Putamen (tissue), 1 donor: ENCODE results near the gene KDM4B.

Source experiments
- DNase-seq: peaks from one replicate; pipeline ENCODE4 v3.0.0-alpha.2; 2016; ENCODE audit warnings: low spot score

KDM4B gene

DNA sequence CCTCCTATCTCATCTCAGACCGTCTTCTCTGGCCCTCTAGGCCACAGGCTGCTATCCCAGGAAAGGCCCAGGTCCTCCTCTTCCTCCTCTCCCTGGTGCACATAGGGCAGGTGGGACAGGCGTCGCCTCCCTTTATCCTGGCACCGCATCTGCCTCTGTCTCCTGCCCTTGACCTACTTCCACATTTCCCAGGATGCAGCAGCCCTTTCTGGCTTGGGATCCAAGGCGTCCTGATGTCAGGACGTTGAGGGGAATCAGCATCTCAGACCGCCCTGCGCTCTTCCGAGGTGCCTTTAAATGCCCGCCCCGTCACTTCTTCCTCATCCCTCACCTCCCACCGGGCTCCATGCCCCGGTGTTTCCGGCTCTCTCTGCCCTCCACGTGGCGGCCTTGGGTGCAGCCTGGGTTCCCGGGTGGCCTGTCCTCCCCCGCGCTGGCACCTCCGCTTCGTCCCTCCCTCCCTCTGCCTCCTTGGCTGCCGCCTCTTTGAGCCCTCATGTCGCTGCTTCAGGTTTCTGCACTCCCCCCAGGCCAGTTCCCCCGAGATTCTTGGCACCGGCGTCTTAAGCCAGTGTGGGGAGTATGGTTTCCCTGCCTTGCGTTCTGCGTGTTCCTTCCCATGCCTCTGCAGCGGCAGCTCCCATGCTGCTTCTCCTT is 66.3 kb downstream of the KDM4B start:
- DNase-seq, result no peak

DNA sequence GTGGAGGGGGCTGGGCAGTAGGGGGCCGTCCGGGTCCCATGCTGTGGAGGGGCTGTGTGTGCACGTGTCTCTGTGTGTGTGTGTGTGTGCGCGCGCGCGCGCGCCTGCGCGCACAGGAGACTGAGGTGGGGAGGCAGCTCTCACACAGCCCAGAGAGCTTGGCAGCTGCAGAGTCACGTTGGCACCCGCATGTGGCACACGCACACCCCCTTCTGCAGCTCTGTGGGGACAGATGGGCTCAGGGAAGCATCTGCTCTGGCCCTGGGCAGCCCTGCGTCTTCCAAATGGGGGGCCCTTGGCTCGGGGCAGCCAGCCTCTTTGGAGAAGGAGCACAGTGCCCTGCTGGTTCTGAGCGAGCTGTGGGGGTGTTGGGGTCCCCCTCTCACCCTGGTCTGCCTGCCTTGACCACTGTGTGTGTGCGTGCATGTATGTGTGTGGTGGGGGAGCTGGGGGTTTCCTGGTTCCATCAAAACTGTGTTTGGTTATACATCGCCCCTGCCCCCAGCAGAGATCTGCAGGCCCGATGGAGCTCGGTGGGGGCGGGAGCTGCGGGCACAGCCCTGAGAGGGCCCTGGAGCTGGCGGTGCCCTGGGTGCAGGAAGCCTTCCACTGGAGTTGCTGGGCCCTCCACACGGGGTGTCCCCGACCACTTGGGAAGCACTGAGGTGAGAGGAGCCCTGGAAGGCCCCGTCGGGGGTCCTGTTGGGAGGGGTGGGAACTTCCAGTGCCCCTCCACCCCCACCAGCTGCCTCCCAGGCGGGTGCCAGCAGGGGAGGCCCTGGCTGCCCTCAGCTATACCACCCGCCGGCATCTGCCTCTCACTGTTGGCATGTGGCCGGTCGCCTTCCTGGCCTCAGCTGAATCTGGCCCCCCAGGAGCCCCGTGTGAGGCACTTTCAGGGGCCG is 67.1 kb downstream of the KDM4B start:
- peak; percentile 79 for DNase-seq

GRCh38 chr19:5036698-5037563 is 68.0 kb downstream of the KDM4B start:
- peak; percentile 55 for DNase-seq

- no peak for DNase-seq
Measured at GRCh38 chr19:5037936-5038335, 69.0 kb downstream of the KDM4B start.

DNA sequence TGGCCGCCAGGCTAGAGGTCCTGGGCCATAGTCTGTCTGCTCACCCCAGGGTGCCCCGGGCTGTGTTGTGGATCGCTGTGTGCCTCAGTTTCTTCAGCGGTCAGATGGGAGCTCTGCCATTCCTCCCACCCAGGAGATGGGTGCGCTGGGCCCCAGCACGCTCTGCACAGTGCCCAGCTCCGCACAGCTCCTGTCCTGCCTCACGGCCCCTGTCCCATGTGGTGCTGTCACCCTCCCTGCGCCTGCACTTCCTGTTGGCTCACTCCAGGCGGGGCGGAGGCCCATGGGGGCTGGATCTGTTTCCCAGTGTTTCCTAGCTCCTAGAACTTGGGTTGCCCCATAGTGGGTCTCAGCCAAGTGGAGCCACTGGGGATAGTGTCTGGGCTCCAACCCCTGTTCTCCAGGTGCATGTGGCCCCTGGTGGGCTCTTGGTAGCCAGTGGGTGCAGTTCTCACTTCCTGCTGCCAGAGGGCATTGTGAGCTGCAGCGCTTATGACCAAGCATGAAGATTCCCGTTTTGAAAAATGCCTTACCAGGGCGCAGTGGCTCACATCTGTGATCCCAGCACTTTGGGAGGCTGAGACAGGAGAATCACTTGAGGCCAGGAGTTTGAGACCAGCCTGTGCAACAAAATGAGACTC is 69.8 kb downstream of the KDM4B start:
- DNase-seq, result no peak

- DNase-seq, result no peak
Measured at GRCh38 chr19:5039642-5040543, 71.0 kb downstream of the KDM4B start.

DNA sequence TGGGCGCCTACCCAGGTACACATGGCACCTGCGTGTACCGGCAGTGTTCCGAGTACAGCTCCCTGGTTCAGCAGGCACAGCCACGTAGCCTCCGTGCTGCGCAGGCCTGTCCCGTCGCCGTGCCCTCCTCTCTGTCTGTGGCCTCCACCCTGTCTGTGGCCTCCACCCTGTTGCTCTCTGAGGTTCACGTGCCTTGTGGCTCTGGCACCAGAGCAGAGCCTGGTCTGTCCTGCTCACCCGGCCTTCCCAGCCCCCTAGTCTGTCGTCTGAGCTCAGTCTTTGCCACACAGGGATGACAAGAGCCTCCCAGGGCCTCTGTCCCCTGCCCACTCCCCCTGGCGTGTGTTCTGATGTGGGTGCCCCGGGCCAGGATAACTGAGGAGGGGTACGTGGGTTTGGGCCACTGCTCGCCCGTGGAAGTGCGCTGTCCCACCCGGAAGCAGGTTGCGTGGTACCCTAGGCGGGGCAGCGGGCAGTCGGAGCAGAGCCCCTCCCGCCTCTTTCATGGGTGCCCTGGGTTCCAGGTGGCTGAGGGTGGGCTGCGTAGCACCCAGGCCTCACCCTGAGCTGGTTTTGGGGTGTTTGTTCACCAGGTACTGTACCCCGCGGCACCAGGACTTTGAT is 71.7 kb downstream of the KDM4B start:
- DNase-seq, result no peak

GRCh38 chr19:5041168-5041912 is 72.4 kb downstream of the KDM4B start:
- no peak for DNase-seq

DNA sequence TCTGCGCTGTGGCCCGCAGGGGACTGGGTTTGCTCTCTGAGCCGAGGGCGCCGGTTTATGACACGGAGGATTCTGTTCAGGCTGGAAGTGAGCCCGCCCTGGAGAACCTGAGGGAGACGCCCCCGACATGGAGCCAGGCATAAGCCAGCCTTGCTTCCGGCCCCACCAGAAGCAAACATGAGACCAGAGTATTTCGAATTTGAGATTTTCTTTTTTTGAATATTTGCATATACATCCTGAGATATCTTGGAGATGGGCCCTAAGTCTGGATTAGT is 72.9 kb downstream of the KDM4B start:
- no peak for DNase-seq

- DNase-seq, result no peak
Measured at GRCh38 chr19:5042556-5042955, 73.6 kb downstream of the KDM4B start.

GRCh38 chr19:5045029-5045428 is 76.1 kb downstream of the KDM4B start:
- no peak for DNase-seq

GRCh38 chr19:5045956-5046338 is 77.0 kb downstream of the KDM4B start:
- DNase-seq, result no peak

DNA sequence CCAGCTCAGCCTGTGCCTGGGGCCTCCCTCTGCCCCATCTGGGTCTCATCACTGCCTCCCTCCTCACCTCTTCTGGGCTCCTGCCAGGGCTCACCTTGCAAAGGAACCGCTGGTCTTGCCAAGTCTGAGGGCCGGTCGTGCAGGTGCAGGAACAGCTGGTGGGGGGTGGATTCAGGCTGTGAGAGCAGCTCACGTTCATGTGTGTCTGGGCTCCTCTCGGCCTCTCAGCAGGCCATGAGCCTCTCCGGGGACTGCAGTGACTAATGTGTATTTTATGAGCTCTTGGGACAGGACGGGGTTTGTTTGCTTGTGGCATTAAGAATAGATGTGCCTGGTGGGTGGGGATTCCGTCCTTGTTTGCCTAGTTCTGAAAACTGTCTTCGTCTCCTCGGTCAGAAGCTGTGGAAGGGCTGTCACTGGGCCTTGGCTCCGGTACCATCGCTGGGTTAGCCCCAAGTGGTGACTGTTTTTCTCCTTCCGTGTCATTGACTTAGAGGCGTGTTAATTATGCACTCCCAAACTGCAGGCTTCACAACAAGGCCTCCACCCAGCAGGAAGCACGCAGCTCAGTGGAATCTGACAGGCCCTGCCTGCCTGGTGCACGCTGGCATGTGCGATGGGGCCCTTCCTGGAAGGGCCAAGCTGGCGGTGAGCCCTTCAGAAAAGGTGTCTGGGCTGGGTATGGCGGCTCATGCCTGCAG is 77.6 kb downstream of the KDM4B start:
- no peak for DNase-seq

DNA sequence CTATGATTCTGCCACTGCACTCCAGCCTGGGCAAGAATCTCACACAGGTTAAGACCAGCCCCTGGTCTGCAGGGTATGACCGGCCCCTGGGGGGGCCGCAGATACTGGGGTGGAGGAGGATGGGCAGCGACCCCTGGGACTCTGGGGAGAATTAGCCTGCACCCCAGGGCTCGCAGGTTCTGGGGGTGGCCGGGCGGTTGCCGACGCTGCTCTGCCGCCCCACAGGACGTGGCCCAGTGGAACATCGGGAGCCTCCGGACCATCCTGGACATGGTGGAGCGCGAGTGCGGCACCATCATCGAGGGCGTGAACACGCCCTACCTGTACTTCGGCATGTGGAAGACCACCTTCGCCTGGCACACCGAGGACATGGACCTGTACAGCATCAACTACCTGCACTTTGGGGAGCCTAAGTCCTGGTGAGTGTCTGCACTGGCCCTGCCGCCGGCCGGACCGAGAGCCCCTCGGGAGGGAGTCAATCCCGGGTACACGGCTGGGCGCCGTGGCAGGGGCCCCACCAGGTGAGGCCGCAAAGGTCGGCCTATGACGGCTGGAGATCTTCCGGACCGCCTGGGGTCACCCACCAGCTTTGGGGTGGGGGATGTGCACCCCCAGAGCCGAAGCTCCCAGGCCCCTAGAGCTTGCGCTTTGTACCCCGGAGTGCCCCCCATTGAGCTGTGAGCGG is 78.5 kb downstream of the KDM4B start:
- no peak for DNase-seq

DNA sequence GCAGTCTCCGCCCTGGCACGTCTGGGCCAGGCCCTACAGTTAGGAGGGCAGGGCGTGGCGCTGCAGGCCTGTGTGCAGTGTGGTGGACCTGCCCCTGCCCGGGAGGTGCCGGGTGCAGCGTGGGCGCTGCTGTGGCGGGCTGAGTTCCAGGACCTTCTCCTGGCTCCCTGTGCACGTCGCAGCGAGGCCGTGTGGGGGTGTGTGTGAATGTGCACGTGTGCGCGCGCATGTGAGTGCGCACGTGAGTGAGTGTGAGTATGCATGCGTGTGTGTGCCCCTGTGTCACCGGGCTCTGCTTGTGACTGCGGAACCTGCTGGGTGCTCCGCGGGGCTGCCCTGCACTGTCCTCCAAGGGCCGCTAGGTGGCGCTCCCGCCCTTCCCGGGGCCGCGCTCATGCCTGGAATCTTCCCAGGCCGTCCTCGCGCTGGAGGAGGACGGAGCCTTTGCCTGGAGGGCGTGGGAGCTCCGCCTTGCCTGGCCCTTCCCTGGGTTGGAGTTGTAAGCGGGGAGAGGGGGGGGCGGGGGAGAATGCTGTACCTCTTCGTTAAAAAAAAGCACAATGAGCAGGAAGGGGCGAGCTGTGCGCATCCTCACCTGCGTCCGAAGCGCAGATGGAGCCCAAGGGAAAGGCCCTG is 79.3 kb downstream of the KDM4B start:
- DNase-seq, result peak; percentile 70

- DNase-seq, result no peak
Measured at GRCh38 chr19:5048727-5049553, 80.0 kb downstream of the KDM4B start.

GRCh38 chr19:5049561-5049960 is 80.6 kb downstream of the KDM4B start:
- DNase-seq, result no peak
